HG03565 (cell line): ENCODE measurements around the gene SLC6A17.

Experiments used
- ATAC-seq: cut with Tn5 transposase; IDR thresholded peaks from one replicate; pipeline ENCODE4 v1.9.1; 2021; ENCODE audit warnings: mild to moderate bottlenecking, moderate library complexity; ENCODE audit not compliant: unreplicated experiment

SLC6A17 gene

DNA sequence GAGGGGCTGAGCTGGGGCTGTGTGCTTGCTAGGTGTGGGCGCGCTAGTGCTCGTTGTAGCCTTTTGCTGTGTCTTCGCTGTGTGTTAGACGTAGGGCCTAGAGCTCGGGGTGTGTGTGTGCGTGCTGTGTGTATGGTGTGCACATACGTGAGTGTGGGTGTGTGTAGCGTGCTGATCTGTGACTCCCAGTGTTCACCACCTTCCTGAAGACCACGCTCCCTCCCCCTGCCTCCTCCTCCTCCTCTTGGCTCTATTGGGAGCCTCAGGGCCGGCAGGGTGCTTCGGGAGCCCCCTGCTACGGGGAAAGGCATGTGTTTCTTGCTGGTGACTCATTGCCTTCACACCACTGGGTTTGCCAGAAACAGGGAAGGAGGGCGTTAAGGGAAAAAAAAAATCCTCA, 50.4 kb downstream of the SLC6A17 start:
- no peak for ATAC-seq

DNA sequence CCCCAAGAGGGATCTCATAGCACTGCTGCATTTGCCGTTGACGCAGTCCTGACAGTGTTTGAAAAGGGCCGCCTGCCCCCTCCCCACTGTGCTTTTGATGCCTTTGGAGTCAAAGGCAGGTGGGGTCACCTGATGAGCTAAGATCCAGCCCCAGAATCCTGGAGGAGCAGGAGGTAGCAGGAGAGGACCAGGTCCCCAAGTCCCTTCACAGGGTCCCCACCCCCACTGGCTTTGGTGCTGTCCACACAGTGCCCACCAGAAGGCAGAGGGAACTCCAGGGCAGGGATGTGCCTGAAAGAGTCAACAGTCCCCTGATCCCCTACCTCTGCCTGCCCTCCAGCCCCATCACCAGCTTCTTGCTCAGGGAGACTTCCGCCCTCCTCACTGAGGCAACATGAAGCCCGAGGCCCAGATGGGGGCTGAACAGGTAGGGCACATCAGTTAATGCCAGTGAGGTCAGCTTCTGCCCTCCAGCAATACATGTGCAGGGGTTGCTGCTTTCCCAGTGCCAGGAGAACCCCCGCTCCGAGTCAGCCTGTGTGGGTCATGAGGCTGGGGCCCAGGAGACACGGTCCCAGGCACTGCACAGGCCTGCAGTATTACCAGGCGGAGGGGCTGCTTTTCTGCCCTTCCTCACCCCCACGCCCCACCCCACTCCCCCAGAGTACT, 51.0 kb downstream of the SLC6A17 start:
- ATAC-seq: no peak

DNA sequence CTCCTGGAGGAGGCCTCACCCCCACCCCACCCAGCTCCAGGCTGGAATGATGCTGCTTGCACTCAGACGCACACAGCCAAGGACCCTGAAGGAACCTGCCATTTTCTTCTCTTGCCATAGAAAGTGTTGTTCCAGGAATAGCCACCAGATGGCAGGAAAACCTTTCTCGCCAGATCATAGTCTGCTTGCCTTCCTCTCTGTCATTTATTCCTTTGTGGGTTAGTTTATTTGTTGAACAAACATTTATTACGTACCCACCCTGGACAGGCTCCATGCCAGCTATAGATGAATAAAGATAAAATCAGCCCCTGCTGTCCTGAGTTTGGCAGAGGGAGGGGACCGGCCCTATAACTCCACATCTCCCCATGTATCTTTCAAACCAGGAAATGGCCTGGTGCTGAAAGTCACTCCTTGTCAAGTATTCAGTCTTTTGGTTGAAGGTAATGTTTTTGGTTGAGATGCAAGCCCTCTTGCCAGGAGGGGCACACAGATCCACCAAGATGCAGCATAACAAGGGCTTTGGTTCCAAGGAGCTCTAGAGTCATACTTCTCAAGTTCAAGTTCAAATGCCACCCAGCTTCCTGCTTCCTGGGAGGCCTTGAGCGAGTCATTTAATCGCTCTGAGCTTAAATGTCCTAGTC, 52.8 kb downstream of the SLC6A17 start:
- no peak for ATAC-seq

DNA sequence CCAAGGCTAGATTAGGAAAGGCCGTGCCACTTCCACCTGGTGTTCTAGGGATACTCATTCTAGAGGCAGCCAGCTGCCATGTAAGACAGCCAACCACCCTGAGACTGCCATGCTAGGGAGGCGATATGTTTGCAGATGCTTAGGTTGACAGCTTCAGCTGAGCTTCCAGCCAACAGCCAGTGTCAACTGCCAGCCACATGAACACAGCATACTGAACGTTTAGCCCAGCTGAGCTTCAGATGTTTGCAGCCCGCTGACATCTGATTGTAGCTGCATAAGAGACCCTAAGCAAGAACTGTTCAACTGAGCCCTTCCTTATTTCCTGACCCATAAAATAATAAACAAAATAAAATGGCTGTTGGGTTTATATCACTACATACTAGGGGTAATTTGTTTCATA, 54.9 kb downstream of the SLC6A17 start:
- ATAC-seq: no peak

DNA sequence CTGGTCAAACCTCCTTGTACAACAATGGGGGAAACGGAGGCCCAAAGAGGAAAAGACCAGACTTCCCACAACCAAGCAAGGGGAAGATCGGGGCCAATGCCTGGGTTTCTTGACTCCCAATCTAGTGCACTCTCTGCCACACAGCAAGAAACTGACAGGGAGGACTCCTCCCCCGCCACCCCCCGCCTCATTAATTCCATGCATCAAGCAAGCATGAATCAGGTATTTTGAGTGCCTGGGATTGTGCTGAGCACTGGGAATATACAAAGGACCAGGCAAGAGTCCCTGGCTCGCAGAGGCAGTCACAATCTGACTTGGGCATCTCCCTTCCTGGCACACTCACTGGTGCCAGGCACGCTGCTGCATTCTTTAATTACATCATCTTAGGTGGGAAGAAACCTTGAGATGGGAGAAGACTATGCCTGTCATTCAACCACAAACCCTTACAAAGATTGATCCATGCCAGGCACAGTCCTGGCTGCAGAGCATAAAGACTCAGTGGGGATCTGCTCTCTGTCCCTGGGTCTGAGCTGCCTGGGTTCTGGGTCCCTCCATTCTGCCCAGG, 55.4 kb downstream of the SLC6A17 start:
- no peak for ATAC-seq

DNA sequence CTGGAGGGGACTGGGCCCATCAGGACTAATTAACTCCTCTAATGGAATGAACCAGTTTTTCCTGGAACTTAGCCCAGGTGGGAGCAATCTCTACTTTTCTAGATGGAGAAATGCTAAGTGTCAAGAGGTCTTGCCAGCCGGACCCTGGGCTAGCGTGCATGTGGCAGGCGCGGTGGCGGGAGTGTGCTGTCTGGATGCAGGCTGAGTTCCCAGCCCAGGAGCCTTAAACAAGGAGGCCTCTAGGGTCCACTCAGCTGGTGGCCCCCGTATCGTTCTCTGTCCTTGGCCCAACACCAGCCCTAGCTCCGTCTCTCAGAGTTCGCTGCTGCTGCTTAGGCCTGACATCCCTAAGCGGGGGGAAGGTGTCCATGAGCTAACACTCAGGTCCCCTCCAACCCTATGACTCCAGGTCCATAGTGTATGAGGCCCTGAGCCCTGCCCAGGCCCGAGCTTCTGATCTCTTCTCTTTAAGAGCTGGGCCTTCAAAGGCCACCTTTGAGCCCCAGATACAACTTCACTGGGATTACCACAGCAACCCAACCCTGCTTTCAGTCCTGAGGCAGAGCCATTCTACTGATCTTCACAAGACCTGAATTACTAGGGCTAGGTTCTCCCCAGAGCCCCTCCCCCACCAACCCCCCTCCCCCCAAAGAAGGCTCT, 56.1 kb downstream of the SLC6A17 start:
- no peak for ATAC-seq

DNA sequence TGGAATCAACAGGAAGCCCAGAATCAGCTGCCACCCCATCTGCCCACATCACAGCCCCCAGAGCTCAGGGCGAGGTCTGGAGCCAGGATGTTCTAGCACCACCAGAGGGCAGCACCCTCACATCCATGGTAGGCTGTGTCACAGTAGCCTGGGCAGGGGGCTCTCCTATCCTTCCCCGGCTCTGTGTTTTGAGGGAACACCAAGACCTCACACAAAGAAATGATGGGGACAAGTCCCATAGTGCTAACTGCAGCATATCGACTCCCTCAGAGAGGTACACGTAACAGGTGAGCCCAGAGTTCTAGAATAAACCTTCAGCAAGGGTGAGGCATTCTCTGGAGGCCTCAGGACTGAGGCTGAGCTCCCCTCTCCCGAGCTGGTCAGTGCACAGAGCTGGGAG, 57.5 kb downstream of the SLC6A17 start:
- no peak for ATAC-seq

DNA sequence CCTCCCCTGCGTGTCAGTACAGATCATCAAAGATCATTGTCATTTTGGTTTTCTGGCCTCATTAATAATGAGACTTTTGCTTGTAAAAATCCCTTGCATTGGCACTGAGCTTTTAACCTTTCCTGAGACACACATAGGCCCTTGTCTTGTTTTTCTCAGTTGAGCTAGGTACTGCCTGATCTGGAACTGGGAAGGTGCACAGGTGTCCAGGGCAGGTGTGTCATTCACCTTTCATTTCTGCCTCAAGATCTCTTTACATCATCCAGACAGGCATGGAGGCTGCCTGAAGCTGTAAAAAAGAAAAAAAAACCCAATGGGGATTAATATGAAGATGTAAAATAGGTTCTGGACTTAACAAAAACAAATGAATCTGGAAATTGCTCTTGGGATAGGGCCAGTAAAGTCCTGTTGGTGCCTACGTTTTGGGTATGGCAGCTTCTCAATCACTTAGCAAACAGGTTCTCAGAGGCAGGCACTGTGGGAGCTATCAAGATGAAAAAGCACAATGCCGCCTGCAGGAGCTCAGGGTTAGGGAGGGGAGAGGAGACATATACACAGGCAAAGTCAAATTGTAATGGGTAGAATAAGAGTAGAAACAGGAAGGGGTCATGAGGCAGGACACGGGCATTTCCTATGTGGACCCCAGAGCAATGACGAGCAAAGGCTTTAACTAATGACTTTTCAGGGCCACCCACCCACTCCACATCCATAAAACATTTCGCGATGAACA, 58.8 kb downstream of the SLC6A17 start:
- ATAC-seq: no peak

DNA sequence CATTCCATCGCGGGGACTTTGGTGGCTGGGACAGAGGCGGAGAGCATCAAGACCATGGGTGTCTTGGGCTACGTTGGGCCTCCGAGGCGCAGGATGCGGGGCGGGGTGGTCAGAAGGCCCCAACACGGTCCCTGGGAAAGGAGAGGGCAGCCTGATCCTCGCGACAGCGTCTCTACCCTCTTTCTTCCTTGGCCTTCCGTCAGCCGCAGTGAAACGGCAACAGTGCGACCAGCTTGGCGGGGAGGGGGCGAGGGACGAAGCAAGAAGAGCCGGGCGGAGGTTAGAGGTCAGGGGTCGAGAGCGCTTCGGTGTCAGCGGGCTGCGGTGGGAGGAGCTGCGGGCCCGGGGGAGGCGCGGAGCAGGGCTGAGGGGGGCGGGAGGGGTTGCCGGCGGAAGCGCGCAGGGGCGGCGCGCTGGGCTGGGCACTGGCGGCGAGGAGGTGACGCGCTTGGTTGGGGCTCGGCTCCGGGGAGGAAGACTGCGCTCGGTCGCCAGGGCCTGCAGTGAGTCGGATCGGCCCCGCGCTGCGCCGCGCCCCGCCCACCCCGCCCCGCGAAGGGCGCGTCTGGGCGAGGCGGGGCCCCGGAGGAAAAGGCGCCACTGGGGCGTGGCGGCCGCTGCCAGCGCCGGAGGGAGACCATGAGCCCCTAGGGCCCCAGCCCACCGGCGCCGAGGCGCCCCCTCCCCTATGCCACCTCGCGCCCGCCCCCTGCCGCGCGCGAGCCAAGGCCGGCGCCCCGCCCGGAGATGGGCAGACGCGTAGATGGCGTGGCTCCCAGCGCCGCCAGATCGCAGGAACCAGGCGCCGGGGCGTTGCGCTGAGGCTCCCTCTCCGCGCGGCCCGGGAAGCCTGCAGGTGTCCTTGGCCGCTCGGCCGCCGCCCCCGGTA, 59.7 kb downstream of the SLC6A17 start, which contains the start of gene KCNC4:
Gene KCNC4, plus strand, starts transcription at position 600 of the 889 bp plus-strand sequence. CDS start 1,186 bp downstream, outside the sequence.
- peak; percentile 64 for ATAC-seq

DNA sequence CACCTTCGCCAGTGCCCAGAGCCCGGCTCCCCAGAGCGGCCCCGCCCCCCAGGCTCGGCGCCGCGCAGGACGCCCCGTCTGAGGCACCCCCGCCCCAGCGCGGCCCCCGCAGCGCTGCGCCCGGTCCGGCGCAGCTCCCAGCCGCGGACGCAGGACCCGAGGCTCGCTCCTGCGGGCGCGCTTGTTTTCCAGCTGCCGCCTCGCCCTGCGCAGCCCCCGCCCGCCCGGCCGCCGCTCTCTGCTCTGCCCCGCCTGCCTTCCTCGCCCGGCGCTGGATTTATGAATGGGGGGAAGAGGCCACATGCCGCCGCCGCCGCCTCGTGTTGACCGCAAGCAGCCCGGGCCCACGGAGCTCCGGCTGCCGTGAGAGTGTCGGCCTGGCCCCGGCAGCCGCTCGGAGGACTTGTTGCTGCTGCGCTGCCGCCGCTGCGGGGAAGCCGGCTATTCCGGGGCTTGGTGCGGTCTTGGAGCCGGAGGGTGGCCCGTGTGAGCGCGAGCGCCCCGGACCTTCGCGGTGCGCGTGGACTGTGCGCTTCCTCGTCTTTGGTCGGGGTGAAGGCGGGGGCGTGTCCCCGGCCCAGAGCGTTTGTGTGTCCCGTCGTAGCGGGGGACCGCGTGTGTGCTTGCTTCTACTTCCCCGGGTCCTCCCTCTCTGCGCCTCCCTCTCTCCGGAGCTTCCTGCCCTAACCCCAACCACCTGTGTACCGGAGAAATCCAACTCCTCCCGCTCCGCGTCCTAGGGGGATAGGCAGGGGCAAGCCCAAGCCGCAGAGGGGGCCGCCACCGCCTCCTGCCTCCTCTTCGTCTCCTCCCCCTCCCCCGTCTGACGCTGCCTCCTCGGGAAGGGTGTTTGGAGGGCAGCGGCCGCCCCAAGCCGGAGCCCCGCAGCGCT, 60.6 kb downstream of the SLC6A17 start:
- no peak for ATAC-seq

DNA sequence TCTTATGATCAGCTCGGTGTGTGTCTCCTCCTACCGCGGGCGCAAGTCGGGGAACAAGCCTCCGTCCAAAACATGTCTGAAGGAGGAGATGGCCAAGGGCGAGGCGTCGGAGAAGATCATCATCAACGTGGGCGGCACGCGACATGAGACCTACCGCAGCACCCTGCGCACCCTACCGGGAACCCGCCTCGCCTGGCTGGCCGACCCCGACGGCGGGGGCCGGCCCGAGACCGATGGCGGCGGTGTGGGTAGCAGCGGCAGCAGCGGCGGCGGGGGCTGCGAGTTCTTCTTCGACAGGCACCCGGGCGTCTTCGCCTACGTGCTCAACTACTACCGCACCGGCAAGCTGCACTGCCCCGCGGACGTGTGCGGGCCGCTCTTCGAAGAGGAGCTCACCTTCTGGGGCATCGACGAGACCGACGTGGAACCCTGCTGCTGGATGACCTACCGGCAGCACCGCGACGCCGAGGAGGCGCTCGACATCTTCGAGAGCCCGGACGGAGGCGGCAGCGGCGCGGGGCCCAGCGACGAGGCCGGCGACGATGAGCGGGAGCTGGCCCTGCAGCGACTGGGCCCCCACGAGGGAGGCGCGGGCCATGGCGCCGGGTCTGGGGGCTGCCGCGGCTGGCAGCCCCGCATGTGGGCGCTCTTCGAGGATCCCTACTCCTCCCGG, 61.3 kb downstream of the SLC6A17 start:
- no peak for ATAC-seq

DNA sequence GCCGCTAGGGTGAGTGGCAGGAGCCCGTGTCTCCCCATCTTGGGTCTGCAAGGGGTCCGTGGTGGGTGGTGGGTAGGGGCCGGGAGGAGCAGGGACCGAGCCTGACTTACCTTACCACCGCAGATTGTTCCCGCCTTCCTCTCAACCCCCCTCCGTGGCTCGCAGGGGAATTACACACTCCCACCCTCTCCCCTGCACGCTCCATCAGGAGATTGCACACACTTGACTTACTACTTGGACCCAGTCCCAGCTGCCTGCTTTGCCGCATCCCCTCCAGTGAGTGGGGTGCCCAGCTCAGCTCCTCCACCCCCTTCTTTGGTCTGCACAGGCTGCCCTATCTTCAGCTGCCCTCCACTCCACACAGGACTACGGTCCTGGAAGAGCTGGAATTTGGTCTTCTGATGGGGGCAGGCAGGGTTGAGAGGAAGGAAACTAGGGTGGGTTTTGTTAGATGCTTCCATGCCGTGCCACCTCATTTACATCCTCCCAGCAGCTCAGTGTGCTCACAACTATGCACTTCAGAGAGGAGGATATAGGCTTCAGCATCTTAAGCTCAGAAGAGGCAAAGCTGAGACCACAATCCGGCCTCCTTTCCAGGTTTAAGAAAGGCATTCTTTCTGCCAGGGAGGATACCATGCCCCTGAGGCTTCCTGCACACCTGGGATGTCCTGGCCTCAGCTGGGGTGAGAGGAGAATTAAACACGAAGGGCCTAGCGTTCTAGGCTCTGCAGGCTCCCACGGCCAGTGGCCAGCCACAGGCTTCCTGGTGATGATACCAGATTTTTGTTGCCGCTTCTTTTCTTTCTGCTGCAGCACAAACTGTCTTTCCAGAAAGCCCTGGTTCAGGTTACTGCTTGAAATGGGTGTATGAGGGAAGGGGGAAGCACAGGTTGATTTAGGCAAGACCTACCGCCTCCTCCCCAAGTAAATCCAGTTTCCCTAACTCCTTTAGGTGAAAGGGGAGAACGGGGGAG, 62.2 kb downstream of the SLC6A17 start:
- ATAC-seq: no peak

DNA sequence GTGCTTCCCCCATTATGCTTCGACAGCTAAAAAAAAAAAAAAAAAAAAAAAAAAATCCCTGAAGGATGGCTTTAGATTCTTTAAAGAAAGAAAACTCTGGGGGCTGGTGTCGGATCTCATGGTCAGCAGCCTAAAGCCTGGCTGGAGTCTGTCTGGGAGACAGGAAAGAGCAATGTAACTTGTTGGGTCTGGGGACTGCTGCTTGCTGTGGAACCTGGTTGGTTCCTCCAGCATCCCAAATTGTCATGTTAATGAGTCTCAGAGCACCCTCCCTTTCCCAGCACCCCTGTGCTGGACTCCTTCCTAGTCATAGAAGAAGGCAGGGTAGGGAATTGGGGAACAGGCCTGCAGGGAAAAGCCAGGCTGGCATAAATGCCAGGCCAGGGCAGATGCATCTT, 62.8 kb downstream of the SLC6A17 start:
- ATAC-seq: no peak

DNA sequence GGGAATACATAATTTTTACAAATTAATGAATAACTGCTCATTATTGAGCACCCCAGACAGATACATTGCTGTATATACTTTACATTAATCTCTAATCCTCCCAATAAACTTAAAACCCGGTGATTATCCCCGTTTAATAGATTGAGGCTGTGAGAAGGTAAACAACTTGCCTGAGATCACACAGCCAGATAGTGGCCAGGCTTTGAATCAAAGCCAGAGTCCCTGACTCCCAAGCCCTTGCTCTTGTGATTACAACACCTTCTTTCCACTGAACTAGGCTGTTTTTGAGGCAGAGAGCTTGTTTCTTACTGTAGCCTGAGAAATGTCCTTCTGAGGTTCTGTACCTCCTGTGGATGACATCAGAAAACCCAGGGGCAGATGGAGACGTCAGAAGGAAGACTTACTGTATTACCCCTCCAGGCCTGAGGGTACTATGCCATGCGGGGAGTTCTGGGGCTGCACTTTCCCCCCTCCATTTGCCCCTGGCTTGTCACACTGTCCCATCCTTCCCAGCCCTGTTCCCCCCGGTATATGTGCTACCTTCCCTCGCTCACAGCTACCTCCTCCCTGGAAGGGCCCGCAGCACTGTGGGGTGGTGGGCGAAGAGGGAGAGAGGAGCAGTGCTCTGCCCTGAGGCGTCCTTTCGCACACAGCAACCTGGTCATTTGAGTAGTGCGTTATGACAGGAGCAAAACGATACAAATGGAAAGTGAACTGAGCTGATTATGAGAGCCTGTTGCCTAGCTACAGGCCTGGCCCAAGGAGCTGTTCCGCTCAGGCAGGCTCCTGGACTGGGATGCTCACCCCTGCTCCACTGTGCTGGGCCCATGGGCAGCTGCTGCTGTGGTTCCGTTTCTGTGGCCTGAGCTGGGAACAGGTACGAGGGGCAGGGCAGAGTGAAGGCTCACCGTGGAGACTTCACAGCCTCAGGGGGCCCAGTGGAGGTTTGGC, 64.4 kb downstream of the SLC6A17 start:
- no peak for ATAC-seq

DNA sequence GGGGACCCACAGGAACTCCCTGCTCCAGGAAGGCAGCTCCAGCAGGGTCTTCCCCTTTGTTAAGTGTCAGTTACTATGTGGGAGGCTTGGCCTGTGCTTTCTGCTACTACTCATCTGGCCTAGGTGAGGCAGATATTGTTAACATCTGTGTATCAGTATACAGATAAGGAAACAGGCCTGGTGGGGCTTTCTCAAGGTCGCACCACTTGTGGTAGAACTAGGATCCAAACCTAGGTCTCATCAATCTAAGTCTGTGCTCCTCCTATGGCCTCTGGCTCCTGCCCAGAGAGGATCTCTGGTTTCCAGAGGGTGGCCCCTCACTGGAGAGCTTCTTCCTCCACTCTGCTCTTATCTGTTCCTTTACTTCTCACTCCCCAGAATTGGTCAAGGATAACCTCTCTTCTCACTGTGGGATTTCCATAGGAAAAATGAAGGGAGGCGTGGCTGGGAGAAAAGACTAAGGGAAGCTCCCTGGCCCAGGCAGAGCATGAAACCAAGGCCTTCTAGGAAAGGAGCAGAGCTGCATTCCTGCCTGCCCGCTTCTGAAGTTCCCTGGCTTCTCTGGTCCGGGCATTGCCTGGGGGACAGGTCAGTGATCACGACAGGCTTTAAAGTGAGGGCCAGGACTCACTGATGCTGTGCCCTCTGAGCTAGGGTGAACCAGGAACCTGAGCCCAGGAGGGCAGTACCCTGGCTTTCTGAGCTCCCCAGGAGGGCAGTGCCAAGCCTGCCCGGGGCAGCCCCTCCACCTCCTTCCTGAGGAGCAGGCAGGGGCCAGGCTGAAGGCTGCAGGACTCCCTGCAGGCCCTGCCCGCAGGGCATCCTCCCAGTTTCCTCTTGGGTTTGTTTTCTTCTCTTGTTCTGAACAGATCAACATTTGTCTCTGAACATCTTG, 65.6 kb downstream of the SLC6A17 start:
- no peak for ATAC-seq
